GM12878 (cell line): ENCODE measurements around the gene PLAGL2.

Source experiments
- EP300 ChIP-seq, 2 experiments: fragments of 150-350 bp in 1 of 2; IDR thresholded peaks; 2 replicates each; pipeline ENCODE4 v1.6.1; 2011 to 2012; ENCODE audit warnings: low read depth in 2 of 2, low read length in 2 of 2, borderline replicate concordance in 1 of 2, improper control_type of control experiment in 1 of 2, inconsistent platforms in 1 of 2; ENCODE audit not compliant: control insufficient read depth in 1 of 2
- EZH2 ChIP-seq: IDR thresholded peaks from 2 replicates; pipeline ENCODE4 v1.6.1; 2012; ENCODE audit warnings: low read depth, mild to moderate bottlenecking, control low read depth, inconsistent platforms, low read length, borderline replicate concordance; ENCODE audit not compliant: control insufficient read depth
- KAT2A ChIP-seq: conservative IDR thresholded peaks from 2 replicates; pipeline ENCODE4 v1.6.1; 2011; ENCODE audit warnings: low read depth, low read length; ENCODE audit not compliant: control insufficient read depth
- NR2C2 ChIP-seq: IDR thresholded peaks from 2 replicates; pipeline ENCODE4 v1.6.1; 2011; ENCODE audit warnings: borderline replicate concordance, low read depth; ENCODE audit not compliant: control insufficient read depth, insufficient read length
- NRF1 ChIP-seq: conservative IDR thresholded peaks from 2 replicates; pipeline ENCODE4 v1.6.1; 2011; ENCODE audit warnings: mild to moderate bottlenecking, low read depth, low read length, improper control_type of control experiment
- POLR2AphosphoS5 ChIP-seq: IDR thresholded peaks from 2 replicates; pipeline ENCODE4 v1.6.1; 2011; ENCODE audit warnings: mild to moderate bottlenecking, low read length, inconsistent platforms
- SIX5 ChIP-seq: IDR thresholded peaks from 2 replicates; pipeline ENCODE4 v1.6.1; 2011; ENCODE audit warnings: mild to moderate bottlenecking, low read depth, low read length, moderate library complexity; ENCODE audit not compliant: severe bottlenecking
- SP1 ChIP-seq: IDR thresholded peaks from one replicate; pipeline ENCODE4 v1.6.1; 2011; ENCODE audit warnings: low read depth, low read length
- SPI1 ChIP-seq: IDR thresholded peaks from 2 replicates; pipeline ENCODE4 v1.6.1; 2011; ENCODE audit warnings: low read depth, mild to moderate bottlenecking, low read length, moderate library complexity, borderline replicate concordance; ENCODE audit not compliant: insufficient read depth
- ZNF207 ChIP-seq: fragments of 450-650 bp; IDR thresholded peaks from 2 replicates; pipeline ENCODE4 v1.6.1; 2014; ENCODE audit warnings: antibody characterized with exemption, mild to moderate bottlenecking, borderline replicate concordance
- ZNF217 ChIP-seq: fragments of 450-650 bp; IDR thresholded peaks from 2 replicates; pipeline ENCODE4 v1.6.1; 2017; ENCODE audit warnings: antibody characterized with exemption, mild to moderate bottlenecking
- ZNF384 ChIP-seq: IDR thresholded peaks from 2 replicates; pipeline ENCODE4 v1.6.1; 2012; ENCODE audit warnings: low read depth, mild to moderate bottlenecking, low read length, improper control_type of control experiment, borderline replicate concordance
- TF ChIP-seq, protein P1 (sequence below): IDR thresholded peaks from 2 replicates; pipeline ENCODE4 v1.6.1; 2012; ENCODE audit warnings: low read depth, low read length, improper control_type of control experiment
- TF ChIP-seq, protein P2 (sequence below): IDR thresholded peaks from 2 replicates; pipeline ENCODE4 v1.6.1; 2012; ENCODE audit warnings: mild to moderate bottlenecking, low read depth, low read length

DNA sequence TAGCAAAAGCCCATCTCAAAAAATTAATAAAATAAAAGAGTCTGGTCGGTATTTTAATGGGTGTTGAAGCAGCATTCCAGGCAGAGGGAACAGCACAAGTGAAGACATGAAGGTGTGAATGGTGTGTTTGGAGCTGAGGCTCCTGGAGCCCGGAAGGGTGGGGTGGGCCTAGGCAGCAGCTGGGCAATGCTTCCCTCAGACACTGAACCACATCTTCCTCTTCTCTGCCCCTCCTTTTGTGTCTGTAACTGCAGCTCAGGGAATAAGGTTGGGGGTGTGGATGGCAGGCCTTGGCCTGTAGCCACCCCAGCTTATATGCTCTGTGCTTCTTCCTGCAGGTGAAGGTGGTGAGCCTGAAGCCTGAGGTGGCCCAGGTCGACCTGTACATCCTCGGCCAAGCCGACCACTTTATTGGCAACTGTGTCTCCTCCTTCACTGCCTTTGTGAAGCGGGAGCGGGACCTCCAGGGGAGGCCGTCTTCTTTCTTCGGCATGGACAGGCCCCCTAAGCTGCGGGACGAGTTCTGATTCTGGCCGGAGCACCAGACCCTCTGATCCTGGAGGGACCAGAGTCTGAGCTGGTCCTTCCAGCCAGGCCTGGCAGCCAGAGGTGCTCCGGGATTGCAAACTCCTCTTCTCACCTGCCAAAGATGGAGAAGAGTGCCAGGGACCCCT lies 26.7 kb upstream of the PLAGL2 start:
- TF ChIP-seq, protein P1, sequence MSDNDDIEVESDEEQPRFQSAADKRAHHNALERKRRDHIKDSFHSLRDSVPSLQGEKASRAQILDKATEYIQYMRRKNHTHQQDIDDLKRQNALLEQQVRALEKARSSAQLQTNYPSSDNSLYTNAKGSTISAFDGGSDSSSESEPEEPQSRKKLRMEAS = no peak
- TF ChIP-seq NR2C2 = no peak
- TF ChIP-seq, protein P2, sequence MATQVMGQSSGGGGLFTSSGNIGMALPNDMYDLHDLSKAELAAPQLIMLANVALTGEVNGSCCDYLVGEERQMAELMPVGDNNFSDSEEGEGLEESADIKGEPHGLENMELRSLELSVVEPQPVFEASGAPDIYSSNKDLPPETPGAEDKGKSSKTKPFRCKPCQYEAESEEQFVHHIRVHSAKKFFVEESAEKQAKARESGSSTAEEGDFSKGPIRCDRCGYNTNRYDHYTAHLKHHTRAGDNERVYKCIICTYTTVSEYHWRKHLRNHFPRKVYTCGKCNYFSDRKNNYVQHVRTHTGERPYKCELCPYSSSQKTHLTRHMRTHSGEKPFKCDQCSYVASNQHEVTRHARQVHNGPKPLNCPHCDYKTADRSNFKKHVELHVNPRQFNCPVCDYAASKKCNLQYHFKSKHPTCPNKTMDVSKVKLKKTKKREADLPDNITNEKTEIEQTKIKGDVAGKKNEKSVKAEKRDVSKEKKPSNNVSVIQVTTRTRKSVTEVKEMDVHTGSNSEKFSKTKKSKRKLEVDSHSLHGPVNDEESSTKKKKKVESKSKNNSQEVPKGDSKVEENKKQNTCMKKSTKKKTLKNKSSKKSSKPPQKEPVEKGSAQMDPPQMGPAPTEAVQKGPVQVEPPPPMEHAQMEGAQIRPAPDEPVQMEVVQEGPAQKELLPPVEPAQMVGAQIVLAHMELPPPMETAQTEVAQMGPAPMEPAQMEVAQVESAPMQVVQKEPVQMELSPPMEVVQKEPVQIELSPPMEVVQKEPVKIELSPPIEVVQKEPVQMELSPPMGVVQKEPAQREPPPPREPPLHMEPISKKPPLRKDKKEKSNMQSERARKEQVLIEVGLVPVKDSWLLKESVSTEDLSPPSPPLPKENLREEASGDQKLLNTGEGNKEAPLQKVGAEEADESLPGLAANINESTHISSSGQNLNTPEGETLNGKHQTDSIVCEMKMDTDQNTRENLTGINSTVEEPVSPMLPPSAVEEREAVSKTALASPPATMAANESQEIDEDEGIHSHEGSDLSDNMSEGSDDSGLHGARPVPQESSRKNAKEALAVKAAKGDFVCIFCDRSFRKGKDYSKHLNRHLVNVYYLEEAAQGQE = no peak
- no peak for TF ChIP-seq EZH2
- TF ChIP-seq EP300 (IDR thresholded peaks at IDR 0.05; ENCODE audit: borderline replicate concordance in 1 of 2, control insufficient read depth in 1 of 2, low read depth in 2 of 2, low read length in 2 of 2) = no peak
- no peak for TF ChIP-seq ZNF207
- no peak for TF ChIP-seq SPI1
- TF ChIP-seq ZNF384 = no peak
- no peak for TF ChIP-seq SP1
- TF ChIP-seq SIX5 = no peak
- TF ChIP-seq NRF1 = no peak
- TF ChIP-seq POLR2AphosphoS5 = no peak
- no peak for TF ChIP-seq KAT2A
- no peak for TF ChIP-seq ZNF217
